ENCODE results near the gene TP63. TPM values are rescaled to one million over a fixed set of nuclear protein-coding genes. Genes with fewer than 3 reads are reported as not detected.

Gene TP63
- total RNA-seq, 1 donor from 2014 or later: 25.9 TPM

- no peak for DNase-seq (ENCODE audit: low spot score in 2 of 2, unreplicated experiment in 2 of 2)
- H3K4me3 Mint-ChIP-seq: peak overlapping the region; percentile 18
- H3K27me3 Mint-ChIP-seq (ENCODE audit: low read depth): no peaks in the 10 kb centered on the region
- TF ChIP-seq CTCF (IDR thresholded peaks at IDR 0.05; ENCODE audit: unreplicated experiment): no peak
- no peaks in the 10 kb centered on the region for H3K36me3 Mint-ChIP-seq
- peak overlapping the region; percentile 81 for H3K27ac Mint-ChIP-seq
- H3K4me1 Mint-ChIP-seq: peaks cover 44% of the 10 kb centered on the region
- no peaks in the 10 kb centered on the region for H3K9me3 Mint-ChIP-seq
Observed at GRCh38 chr3:189772584-189772983, 141.4 kb downstream of the TP63 start.

DNA sequence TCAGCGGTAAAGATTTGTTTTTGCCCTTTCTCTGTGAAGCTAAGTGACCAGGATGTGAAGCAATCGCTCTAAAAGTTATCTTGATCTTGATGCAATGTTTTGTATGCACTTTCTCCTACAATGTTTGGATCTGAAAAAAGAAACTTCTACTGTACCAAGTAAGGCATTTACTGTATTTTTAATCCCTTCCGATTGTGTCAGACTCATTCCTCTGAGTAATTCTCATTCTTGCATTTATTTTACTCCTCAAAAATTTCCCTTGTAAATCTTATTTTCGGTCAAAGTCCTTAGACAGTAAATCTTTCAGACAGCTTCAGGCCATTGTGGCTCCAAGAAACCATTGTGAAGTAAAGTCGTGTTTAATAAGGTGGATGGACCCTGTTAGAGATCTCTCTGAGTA, 141.9 kb downstream of the TP63 start:
- Mint-ChIP-seq H3K9me3 (no peaks in the 10 kb centered on the region), H3K27me3 (ENCODE audit: low read depth) (no peaks in the 10 kb centered on the region), H3K4me1 (peaks cover 43% of the 10 kb centered on the region), H3K36me3 (no peaks in the 10 kb centered on the region), H3K4me3 (peak overlapping the region; percentile 18), H3K27ac (peak overlapping the region; percentile 81)
- DNase-seq (ENCODE audit: low spot score in 2 of 2, unreplicated experiment in 2 of 2): no peak
- TF ChIP-seq CTCF (IDR thresholded peaks at IDR 0.05; ENCODE audit: unreplicated experiment): no peak

- no peak overlapping the region for H3K4me3 Mint-ChIP-seq
- no peaks in the 10 kb centered on the region for H3K27me3 Mint-ChIP-seq (ENCODE audit: low read depth)
- H3K9me3 Mint-ChIP-seq: peaks cover 8% of the 10 kb centered on the region
- DNase-seq (ENCODE audit: low spot score in 2 of 2, unreplicated experiment in 2 of 2): no peak
- H3K36me3 Mint-ChIP-seq: peaks cover 4% of the 10 kb centered on the region
- no peak for TF ChIP-seq CTCF (IDR thresholded peaks at IDR 0.05; ENCODE audit: unreplicated experiment)
- H3K27ac Mint-ChIP-seq: no peak overlapping the region
- peaks cover 43% of the 10 kb centered on the region for H3K4me1 Mint-ChIP-seq
Observed at GRCh38 chr3:189776149-189776824, 145.1 kb downstream of the TP63 start.

- no peak for TF ChIP-seq CTCF (IDR thresholded peaks at IDR 0.05; ENCODE audit: unreplicated experiment)
- H3K9me3 Mint-ChIP-seq: peaks cover 8% of the 10 kb centered on the region
- H3K27ac Mint-ChIP-seq: no peak overlapping the region
- H3K4me1 Mint-ChIP-seq: peaks cover 22% of the 10 kb centered on the region
- peaks cover 4% of the 10 kb centered on the region for H3K36me3 Mint-ChIP-seq
- no peak overlapping the region for H3K4me3 Mint-ChIP-seq
- no peaks in the 10 kb centered on the region for H3K27me3 Mint-ChIP-seq (ENCODE audit: low read depth)
- DNase-seq (ENCODE audit: low spot score in 2 of 2, unreplicated experiment in 2 of 2): no peak
Observed at GRCh38 chr3:189778340-189778950, 147.3 kb downstream of the TP63 start.

DNA sequence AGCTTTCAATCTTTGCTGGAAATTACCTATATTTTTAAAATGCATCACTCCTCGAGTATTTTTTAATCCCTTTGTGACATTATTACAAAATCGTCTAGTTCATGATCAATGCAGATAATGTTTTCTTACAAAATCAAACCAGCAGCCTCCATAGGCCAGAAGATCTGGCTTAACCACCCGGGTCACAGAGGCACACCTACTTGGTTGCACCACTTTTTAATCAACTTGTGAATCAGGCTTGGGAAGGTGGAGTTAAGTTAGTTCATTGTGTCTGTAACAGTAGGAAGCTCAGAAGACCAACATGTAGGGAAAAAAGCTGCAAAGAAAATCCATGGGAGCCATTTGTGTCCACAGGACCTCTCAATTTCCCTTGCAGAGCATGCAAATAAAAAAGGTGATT, 148.0 kb downstream of the TP63 start:
- TF ChIP-seq CTCF (IDR thresholded peaks at IDR 0.05; ENCODE audit: unreplicated experiment): no peak
- peaks cover 20% of the 10 kb centered on the region for H3K4me1 Mint-ChIP-seq
- peak overlapping the region; percentile 30 for H3K27ac Mint-ChIP-seq
- peaks cover 4% of the 10 kb centered on the region for H3K36me3 Mint-ChIP-seq
- no peak for DNase-seq (ENCODE audit: low spot score in 2 of 2, unreplicated experiment in 2 of 2)
- H3K27me3 Mint-ChIP-seq (ENCODE audit: low read depth): no peaks in the 10 kb centered on the region
- H3K4me3 Mint-ChIP-seq: no peak overlapping the region
- peaks cover 8% of the 10 kb centered on the region for H3K9me3 Mint-ChIP-seq

Data from mesothelial cell of epicardium (in vitro differentiated cells).